ENCODE results near the gene RRP8.

GRCh38 chr11:6642957-6643356, 39.5 kb upstream of the RRP8 start:
- TF ChIP-seq POLR2AphosphoS5 (IDR thresholded peaks at IDR 0.05; ENCODE audit: borderline replicate concordance, low read depth, low read length) (no peak), EZH2 (IDR thresholded peaks at IDR 0.05) (no peak), FOXP2 (optimal IDR thresholded peaks at IDR 0.05; ENCODE audit: control extremely low read depth, extremely low read length, insufficient read depth) (no peak)
